Smooth muscle cell of the brain vasculature (primary cell): ENCODE results near the gene PHKB.
A peak's percentile ranks its signal among the peaks of the same experiment; 100 is the strongest.

Experiments used
- DNase-seq: peaks from one replicate; pipeline ENCODE4 v3.0.0-alpha.2; 2012; ENCODE audit warnings: low read depth, low spot score

The PHKB gene

GRCh38 chr16:47729701-47730100 is 268.6 kb downstream of the PHKB start:
- DNase-seq = no peak

GRCh38 chr16:47731252-47731651 is 270.1 kb downstream of the PHKB start:
- DNase-seq = peak; percentile 26

GRCh38 chr16:47732122-47732521 is 271.0 kb downstream of the PHKB start:
- no peak for DNase-seq

GRCh38 chr16:47732523-47733111 is 271.5 kb downstream of the PHKB start:
- DNase-seq = peak; percentile 55

- no peak for DNase-seq
Observed at GRCh38 chr16:47734081-47734857, 273.1 kb downstream of the PHKB start.

GRCh38 chr16:47734987-47735594 is 274.0 kb downstream of the PHKB start:
- no peak for DNase-seq

- no peak for DNase-seq
Observed at GRCh38 chr16:47750371-47750770, 289.2 kb downstream of the PHKB start.
